ENCODE data around the gene CMTM6.
"Not testable (repeated sequence)": the region's sequence is repeated elsewhere in the genome, so short reads cannot be mapped to it uniquely, and the experiment has no call there.

Gene CMTM6

GRCh38 chr3:32499585-32499984, 3.1 kb downstream of the CMTM6 start:
- no peak for DNase-seq (ENCODE audit: low read depth in 2 of 2)

- DNase-seq (ENCODE audit: low read depth in 2 of 2): no peak
These were observed 3.7 kb downstream of the CMTM6 start for GRCh38 chr3:32498992-32499391.

DNA sequence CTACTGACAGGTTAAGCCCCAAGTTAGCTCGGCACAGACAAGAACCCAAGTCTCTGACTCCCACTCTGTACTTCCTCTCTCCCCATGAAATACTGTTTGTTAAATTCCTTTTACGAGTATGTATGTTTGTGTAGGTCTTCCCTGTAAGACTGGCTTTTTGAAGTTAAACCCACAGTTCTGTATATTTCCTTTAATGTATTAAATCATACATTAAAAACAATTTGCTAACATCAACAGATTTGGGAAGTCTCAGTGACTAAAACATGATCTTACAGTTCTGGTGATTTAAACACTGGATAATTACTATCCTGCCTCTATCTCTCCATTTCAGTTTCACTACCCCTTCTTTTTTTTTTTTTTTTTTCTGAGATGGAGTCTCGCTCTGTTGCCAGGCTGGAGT, 4.4 kb downstream of the CMTM6 start:
- DNase-seq (ENCODE audit: low read depth in 2 of 2): no peak

DNA sequence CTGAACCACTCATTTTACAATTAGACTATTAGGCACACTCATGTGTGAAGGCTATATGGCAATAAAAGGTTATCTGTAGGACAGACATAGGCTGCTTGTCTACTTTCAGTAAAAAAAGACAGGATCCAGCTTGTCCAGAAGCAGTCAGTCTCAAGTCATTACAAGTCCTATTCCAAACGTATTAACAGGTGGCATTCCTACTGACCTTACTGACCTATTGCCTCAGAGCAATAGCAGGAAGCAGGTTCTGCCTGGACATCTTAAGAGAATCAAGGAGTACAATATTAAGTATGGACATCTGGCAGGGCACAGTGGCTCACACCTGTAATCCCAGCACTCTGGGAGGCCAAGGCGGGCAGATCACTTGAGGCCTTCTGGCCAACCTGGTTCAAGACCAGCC, 7.0 kb downstream of the CMTM6 start:
- DNase-seq (ENCODE audit: low read depth in 2 of 2): no peak

GRCh38 chr3:32495085-32495484, 7.6 kb downstream of the CMTM6 start:
- DNase-seq (ENCODE audit: low read depth in 2 of 2): no peak

- DNase-seq (ENCODE audit: low read depth in 2 of 2): no peak
These were observed 8.9 kb downstream of the CMTM6 start for GRCh38 chr3:32493437-32494414.

- DNase-seq (ENCODE audit: low read depth in 2 of 2): no peak
These were observed 9.8 kb downstream of the CMTM6 start for GRCh38 chr3:32492684-32493436.

- no peak for DNase-seq (ENCODE audit: low read depth in 2 of 2)
These were observed 14.1 kb downstream of the CMTM6 start for GRCh38 chr3:32488474-32489008.

DNA sequence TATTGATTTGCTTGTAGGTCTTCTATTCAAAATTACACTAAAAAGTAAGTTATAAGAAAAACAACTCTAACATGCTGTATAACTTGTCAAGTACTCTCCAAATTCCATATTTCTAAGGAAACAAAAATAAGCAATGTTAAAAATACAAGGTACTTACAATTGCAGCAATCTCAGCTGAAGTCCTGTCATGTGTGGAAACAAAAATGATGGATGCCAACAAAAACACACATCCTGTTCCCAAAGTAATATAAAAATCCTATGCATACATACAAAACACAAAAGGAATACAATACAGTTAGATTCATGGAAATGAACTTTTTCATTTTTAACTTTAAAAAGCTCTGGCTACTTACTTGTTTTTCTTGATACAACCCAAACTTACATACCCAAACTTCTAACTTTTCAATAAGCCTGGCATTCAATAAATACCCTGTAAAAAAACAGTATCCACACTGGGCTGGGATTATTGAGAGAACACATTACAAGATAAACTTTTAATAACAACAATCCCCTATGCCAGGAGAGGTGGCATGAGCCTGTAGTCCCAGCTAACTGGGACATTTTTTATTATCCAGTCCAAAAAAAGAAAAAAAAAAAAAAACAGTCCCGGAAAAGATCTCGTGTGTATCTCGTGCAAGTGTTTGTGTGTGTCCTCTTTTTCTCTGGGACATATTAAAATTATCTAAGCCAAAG, 14.7 kb downstream of the CMTM6 start:
- DNase-seq (ENCODE audit: low read depth in 2 of 2): no peak

DNA sequence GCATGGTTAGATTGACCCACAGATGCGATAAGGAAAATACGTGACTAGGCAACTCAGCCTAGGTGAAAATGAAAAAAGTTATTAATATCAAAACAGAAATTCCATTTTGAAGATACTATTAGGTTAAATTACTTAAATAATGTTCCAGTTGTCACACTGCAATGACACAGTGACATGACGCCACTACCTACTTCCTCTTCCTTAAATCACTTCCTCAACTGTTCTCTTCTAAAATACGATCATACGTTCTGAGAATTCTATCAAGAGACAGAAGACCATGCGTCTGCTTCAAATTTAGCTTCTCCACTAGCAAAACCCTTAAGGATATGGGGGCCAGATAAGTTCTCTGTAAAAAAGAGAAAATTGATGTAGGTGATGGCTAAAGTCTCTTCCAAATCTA, 18.2 kb downstream of the CMTM6 start:
- DNase-seq (ENCODE audit: low read depth in 2 of 2): no peak

- DNase-seq (ENCODE audit: low read depth in 2 of 2): no peak
These were observed 18.9 kb downstream of the CMTM6 start for GRCh38 chr3:32483772-32484171.

DNA sequence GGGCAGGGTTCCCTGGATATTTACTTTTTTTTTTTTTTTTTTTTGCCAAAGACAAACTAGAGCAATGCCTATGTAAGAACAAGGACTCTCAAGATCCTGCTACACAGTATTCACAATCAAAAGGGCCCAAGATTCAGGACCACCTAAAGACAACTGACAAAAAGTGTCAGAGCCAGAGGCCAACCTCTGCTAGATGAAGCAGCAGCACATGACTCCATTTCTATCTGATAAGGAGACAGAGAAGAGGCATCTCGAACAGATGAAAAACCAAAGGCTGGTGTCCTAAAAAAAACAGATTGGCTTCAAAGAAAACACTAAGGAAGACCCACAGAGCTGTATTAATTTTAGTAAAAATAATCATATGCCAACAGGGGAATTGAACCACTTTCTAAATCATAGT, 20.0 kb downstream of the CMTM6 start:
- DNase-seq (ENCODE audit: low read depth in 2 of 2): no peak

GRCh38 chr3:32481791-32482631, 20.6 kb downstream of the CMTM6 start:
- no peak for DNase-seq (ENCODE audit: low read depth in 2 of 2)

DNA sequence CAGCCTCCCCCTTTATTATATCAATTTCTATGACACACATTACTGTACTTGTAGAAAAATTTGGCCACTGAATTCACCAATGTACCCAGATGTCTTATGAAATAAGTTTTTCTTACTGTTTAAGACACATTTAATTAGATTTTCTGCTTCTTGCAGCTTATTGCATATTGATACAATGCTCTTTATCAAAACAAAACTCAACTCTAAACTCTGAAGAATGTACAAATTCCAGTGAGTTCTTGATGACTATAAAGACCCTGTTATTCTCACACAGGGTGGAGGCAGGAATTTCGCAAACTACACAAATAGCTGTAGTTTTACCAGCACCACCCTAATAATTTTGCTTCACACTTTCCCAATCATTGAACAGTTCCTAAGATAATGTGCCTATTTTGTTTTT, 22.0 kb downstream of the CMTM6 start:
- no peak for DNase-seq (ENCODE audit: low read depth in 2 of 2)

GRCh38 chr3:32474201-32474600, 28.5 kb downstream of the CMTM6 start:
- no peak for DNase-seq (ENCODE audit: low read depth in 2 of 2)

DNA sequence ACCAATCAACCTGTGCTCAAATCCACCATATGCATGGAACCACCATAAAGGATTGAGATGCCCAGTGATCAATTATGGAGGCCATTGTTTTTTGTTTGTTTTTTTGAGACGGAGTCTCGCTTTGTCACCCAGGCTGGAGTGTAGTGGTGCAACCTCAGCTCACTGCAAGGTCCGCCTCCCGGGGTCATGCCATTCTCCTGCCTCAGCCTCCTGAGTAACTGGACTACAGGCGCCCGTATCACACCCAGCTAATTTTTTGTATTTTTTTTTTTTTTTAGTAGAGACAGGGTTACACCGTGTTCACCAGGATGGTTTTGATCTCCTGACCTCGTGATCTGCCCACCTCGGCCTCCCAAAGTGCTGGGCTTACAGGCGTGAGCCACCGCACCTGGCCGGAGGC, 30.5 kb downstream of the CMTM6 start:
- not testable (repeated sequence) for DNase-seq (ENCODE audit: low read depth in 2 of 2)

DNA sequence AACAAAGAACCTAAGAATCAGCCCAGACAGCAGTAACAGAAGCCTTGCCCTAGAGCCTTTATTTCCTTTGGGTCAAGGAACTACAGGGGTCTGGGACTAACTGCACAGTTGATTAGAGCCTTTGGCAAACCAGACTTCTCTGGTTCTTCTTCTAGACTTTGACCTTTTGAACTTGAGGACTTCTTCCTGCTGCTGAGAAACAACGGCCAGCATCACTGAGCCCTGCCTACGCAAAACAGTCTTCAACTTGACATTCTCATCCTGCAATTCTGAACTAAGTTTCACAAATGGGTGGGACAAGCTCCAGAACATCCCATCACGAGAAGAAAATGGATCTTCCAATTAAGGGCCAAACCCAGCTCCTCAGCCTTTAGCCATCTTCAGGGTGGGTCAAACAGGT, 31.4 kb downstream of the CMTM6 start:
- DNase-seq (ENCODE audit: low read depth in 2 of 2): no peak

DNA sequence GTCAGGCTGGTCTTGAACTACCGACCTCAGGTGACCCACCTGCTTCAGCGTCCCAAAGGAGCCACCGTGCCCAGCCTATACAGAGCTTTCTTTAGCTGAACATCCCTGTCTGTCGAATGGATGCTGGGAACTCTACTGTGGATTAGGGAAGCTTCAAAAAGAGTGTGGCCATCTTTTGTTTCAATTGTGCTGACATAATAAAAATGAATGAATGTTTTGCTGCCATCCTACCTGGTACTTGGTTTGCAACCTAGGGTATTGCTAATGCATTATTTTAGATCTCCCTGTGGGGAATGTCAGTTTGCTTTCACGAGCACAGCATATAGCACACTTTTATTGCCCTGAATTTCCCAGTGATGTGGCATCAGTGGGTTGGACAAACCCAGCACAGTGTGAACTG, 32.3 kb downstream of the CMTM6 start:
- no peak for DNase-seq (ENCODE audit: low read depth in 2 of 2)

DNA sequence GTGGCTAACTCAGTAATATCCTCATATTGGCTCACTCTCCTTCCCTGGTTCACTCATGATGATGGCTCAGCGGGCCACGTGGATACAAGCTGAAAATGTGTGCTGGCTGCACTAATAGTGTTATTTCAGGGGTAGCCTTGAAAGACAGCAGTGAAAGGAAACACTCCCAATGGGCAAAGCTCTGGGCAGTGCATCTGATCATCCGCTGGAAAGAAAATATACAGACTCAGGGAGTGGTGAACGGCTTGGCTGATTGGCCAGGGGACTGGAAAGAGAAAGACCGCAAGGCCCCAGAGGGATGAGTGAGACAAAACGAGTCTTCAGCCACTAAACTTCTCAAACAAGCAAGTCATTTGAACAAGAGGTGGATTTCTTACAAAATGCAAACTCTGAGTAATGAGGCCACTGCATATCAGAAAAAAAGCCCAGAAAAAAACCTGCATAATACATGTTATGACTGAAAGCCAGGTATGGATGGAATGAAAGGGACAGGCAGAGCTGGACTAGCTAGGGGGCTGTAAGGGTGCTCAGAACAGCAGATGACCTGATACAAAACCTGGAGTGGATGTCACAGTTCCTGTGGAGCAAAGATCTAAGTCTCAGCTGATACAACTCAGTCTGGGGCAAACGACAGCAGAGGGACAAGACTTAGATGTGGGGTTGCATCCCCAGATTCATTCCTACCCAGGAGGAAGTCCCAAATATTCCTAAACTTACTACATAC, 33.3 kb downstream of the CMTM6 start:
- no peak for DNase-seq (ENCODE audit: low read depth in 2 of 2)

GRCh38 chr3:32467333-32468070, 35.1 kb downstream of the CMTM6 start:
- DNase-seq (ENCODE audit: low read depth in 2 of 2): peak; percentile 17 to 29

Data from fibroblast of skin of left quadriceps (primary cell).